GM12892 (cell line): ENCODE data around the gene ZNF683.

Experiments
- POLR2A ChIP-seq: IDR thresholded peaks from 2 replicates; pipeline ENCODE4 v1.6.1; 2011; ENCODE audit warnings: low read depth, low read length, control low read depth
- POLR2AphosphoS5 ChIP-seq: IDR thresholded peaks from 2 replicates; pipeline ENCODE4 v1.6.1; 2011; ENCODE audit warnings: low read depth, low read length, control low read depth
- TAF1 ChIP-seq: IDR thresholded peaks from 2 replicates; pipeline ENCODE4 v1.6.1; 2011; ENCODE audit warnings: low read depth, mild to moderate bottlenecking, control low read depth, low read length, borderline replicate concordance

DNA sequence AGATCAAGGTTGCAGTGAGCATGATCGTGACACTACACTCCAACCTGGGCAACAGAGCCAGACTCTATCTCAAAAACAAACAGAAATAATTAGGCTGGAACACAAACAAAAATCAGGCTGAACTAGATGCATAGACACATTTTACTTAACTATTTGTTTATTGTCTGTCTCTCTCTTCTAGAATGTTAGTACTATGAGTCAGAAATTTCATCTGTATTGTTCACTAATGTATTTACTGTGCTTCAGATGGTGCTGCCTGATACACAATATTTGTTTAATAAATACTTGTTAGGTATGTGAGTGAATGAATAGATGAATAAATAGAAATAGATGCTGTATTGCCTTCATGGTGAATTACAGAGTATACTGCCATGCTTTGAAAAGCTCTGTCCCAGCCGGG is 32.1 kb upstream of the ZNF683 start:
- TF ChIP-seq TAF1 (no peak), POLR2A (no peak), POLR2AphosphoS5 (no peak)
